Measurements from ENCODE around the gene DCLK1. TPM values are rescaled to one million over a fixed set of nuclear protein-coding genes. Genes with fewer than 3 reads are reported as not detected.

Gene DCLK1
- total RNA-seq, 1 experiment from 2014 or later, result 0.10 TPM

DNA sequence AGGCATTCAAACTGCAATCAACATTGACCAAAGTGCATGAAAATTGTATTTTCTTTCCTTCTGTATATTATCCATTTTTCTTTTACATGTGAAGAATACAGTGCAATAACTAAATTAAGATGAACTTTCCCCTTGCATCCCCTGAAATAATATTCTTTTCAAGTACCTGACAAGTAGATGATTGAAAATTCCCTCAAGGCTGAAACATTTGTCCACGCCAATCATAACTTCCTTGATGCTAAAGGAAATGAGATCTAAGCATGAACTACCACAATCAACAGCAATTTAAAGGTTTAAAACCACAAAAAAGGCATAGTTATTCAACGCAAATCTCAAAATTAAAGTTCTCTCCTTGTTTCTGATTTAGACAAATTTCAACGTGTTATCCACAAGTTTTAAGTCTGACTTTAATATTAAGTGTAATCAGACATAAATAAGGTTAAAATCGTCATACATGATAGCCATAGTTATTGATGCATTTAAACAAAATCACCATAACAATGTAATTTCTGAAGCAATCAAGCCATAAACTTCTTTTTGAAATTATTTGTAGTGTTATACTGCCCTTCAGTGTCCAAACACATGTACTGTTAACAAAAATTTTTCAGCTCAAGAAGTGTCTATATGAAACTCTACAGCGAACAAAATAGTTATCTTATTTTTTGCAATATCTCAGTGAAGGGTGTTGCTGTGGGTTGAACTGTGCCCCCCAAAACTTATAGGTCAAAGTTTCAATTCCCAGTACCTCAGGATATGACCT, 169.5 kb downstream of the DCLK1 start:
- no peaks in the 10 kb centered on the region for H4K20me1 ChIP-seq (ENCODE audit: insufficient read depth)
- no peaks in the 10 kb centered on the region for H3K9me2 ChIP-seq (ENCODE audit: insufficient read depth)
- no peaks in the 10 kb centered on the region for H3K4me1 ChIP-seq (ENCODE audit: control insufficient read depth in 1 of 2, insufficient read depth in 2 of 2, low read length in 2 of 2)
- H3K9me3 ChIP-seq (ENCODE audit: control insufficient read depth in 1 of 2, insufficient read depth in 1 of 2, low read depth in 1 of 2, low read length in 2 of 2), result peaks cover 0 to 6% of the 10 kb centered on the region in 2 experiments; a peak in 1 of 4 replicates
- DNase-seq (ENCODE audit: low read depth, low spot score) (no peak), ATAC-seq (no peak)
- intact Hi-C loops (cut with micrococcal nuclease), result no loop called here
- no peak overlapping the region for H3K4me2 ChIP-seq (ENCODE audit: low read length)
- ChIA-PET POLR2A (no interaction called here), RAD21 (ENCODE audit: low non-redundant PET in 1 of 2, low total read pairs in 2 of 2, uncharacterized antibody in 2 of 2, unreplicated experiment in 2 of 2) (no interaction called here), CTCF (no interaction called here)
- H3K79me2 ChIP-seq (ENCODE audit: insufficient read depth, low read length), result no peaks in the 10 kb centered on the region
- TF ChIP-seq EZH2 (IDR thresholded peaks at IDR 0.05), result no peak
- no peak for TF ChIP-seq JUND (IDR thresholded peaks at IDR 0.05)
- TF ChIP-seq, protein P1, sequence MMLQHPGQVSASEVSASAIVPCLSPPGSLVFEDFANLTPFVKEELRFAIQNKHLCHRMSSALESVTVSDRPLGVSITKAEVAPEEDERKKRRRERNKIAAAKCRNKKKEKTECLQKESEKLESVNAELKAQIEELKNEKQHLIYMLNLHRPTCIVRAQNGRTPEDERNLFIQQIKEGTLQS (IDR thresholded peaks at IDR 0.05), result no peak
- no peak for TF ChIP-seq EZH2phosphoT487 (IDR thresholded peaks at IDR 0.05; ENCODE audit: borderline replicate concordance)
- no peak for TF ChIP-seq SP1 (IDR thresholded peaks at IDR 0.05; ENCODE audit: low read depth)
- TF ChIP-seq, protein P2, sequence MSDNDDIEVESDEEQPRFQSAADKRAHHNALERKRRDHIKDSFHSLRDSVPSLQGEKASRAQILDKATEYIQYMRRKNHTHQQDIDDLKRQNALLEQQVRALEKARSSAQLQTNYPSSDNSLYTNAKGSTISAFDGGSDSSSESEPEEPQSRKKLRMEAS (IDR thresholded peaks at IDR 0.05), result no peak
- TF ChIP-seq FOSL1 (IDR thresholded peaks at IDR 0.05; ENCODE audit: low read depth), result no peak
- TF ChIP-seq TCF7L2 (IDR thresholded peaks at IDR 0.05; ENCODE audit: borderline replicate concordance, extremely low read depth, insufficient read depth, insufficient read length), result no peak
- TF ChIP-seq ELF1 (IDR thresholded peaks at IDR 0.05; ENCODE audit: borderline replicate concordance, low read depth), result no peak
- TF ChIP-seq ZNF274 (IDR thresholded peaks at IDR 0.05; ENCODE audit: low read depth, low read length), result no peak
- TF ChIP-seq, protein P3, sequence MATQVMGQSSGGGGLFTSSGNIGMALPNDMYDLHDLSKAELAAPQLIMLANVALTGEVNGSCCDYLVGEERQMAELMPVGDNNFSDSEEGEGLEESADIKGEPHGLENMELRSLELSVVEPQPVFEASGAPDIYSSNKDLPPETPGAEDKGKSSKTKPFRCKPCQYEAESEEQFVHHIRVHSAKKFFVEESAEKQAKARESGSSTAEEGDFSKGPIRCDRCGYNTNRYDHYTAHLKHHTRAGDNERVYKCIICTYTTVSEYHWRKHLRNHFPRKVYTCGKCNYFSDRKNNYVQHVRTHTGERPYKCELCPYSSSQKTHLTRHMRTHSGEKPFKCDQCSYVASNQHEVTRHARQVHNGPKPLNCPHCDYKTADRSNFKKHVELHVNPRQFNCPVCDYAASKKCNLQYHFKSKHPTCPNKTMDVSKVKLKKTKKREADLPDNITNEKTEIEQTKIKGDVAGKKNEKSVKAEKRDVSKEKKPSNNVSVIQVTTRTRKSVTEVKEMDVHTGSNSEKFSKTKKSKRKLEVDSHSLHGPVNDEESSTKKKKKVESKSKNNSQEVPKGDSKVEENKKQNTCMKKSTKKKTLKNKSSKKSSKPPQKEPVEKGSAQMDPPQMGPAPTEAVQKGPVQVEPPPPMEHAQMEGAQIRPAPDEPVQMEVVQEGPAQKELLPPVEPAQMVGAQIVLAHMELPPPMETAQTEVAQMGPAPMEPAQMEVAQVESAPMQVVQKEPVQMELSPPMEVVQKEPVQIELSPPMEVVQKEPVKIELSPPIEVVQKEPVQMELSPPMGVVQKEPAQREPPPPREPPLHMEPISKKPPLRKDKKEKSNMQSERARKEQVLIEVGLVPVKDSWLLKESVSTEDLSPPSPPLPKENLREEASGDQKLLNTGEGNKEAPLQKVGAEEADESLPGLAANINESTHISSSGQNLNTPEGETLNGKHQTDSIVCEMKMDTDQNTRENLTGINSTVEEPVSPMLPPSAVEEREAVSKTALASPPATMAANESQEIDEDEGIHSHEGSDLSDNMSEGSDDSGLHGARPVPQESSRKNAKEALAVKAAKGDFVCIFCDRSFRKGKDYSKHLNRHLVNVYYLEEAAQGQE (IDR thresholded peaks at IDR 0.05; ENCODE audit: low read depth), result no peak
- TF ChIP-seq, protein P4, sequence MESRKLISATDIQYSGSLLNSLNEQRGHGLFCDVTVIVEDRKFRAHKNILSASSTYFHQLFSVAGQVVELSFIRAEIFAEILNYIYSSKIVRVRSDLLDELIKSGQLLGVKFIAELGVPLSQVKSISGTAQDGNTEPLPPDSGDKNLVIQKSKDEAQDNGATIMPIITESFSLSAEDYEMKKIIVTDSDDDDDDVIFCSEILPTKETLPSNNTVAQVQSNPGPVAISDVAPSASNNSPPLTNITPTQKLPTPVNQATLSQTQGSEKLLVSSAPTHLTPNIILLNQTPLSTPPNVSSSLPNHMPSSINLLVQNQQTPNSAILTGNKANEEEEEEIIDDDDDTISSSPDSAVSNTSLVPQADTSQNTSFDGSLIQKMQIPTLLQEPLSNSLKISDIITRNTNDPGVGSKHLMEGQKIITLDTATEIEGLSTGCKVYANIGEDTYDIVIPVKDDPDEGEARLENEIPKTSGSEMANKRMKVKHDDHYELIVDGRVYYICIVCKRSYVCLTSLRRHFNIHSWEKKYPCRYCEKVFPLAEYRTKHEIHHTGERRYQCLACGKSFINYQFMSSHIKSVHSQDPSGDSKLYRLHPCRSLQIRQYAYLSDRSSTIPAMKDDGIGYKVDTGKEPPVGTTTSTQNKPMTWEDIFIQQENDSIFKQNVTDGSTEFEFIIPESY (IDR thresholded peaks at IDR 0.05; ENCODE audit: extremely low read depth, insufficient replicate concordance, low read length), result no peak
- TF ChIP-seq RAD21 (IDR thresholded peaks at IDR 0.05; ENCODE audit: low read depth), result no peak
- no peak for TF ChIP-seq EGR1 (IDR thresholded peaks at IDR 0.05; ENCODE audit: low read depth)
- no TSS peak for BruUV-seq (replicated peaks)
- H3K27me3 ChIP-seq (ENCODE audit: insufficient read depth, low read length), result no peaks in the 10 kb centered on the region; the same call in 1 of the 2 replicates
- H3K36me3 ChIP-seq (ENCODE audit: control insufficient read depth in 1 of 2, insufficient read depth in 2 of 2, low read length in 2 of 2), result no peaks in the 10 kb centered on the region
- no peak overlapping the region for H3K4me3 ChIP-seq (replicated peaks in 1 of 2; ENCODE audit: low read depth in 1 of 2, low read length in 2 of 2)
- no peak overlapping the region for H3K9ac ChIP-seq (ENCODE audit: low read length)
- no peak overlapping the region for H3K27ac ChIP-seq (ENCODE audit: low read depth, low read length)
- H2AFZ ChIP-seq (ENCODE audit: low read depth, low read length, poor library complexity, severe bottlenecking), result no peak overlapping the region
